H9 (cell line): ENCODE results near the gene CISD3. TPM values are rescaled to one million over a fixed set of nuclear protein-coding genes. Genes with fewer than 3 reads are reported as not detected.

Experiments used
- DNase-seq: peaks from one replicate; pipeline ENCODE4 v3.0.0-alpha.2; 2017
- H2AFZ ChIP-seq: one replicate; pipeline ENCODE4 v1.6.1; 2013; ENCODE audit warnings: mild to moderate bottlenecking, low read length, control low read depth, moderate library complexity
- H2AK5ac ChIP-seq: 2 replicates; pipeline ENCODE4 v1.6.1; 2013; ENCODE audit warnings: low read length, control low read depth, mixed read lengths; ENCODE audit not compliant: insufficient read length
- H2BK120ac ChIP-seq: one replicate; pipeline ENCODE4 v1.6.1; 2013; ENCODE audit warnings: low read depth, mild to moderate bottlenecking, low read length, control low read depth, inconsistent platforms; ENCODE audit not compliant: poor library complexity, severe bottlenecking
- H2BK12ac ChIP-seq: 2 replicates; pipeline ENCODE4 v1.6.1; 2013; ENCODE audit warnings: low read length, control low read depth, mixed read lengths, low read depth; ENCODE audit not compliant: insufficient read length
- H2BK15ac ChIP-seq: 2 replicates; pipeline ENCODE4 v1.6.1; 2013; ENCODE audit warnings: low read depth, low read length, control low read depth
- H2BK20ac ChIP-seq: one replicate; pipeline ENCODE4 v1.6.1; 2013; ENCODE audit warnings: low read depth, mild to moderate bottlenecking, low read length, control low read depth, inconsistent platforms; ENCODE audit not compliant: poor library complexity, severe bottlenecking
- H2BK5ac ChIP-seq: 2 replicates; pipeline ENCODE4 v1.6.1; 2013; ENCODE audit warnings: low read length, control low read depth, mixed read lengths; ENCODE audit not compliant: insufficient read length
- H3K14ac ChIP-seq: 2 replicates; pipeline ENCODE4 v1.6.1; 2013; ENCODE audit warnings: low read length, control low read depth; ENCODE audit not compliant: insufficient read depth
- H3K18ac ChIP-seq: 2 replicates; pipeline ENCODE4 v1.6.1; 2013; ENCODE audit warnings: low read depth, mild to moderate bottlenecking, mixed read lengths, low read length, control low read depth; ENCODE audit not compliant: insufficient read length
- H3K23ac ChIP-seq: 2 replicates; pipeline ENCODE4 v1.6.1; 2013; ENCODE audit warnings: low read length, control low read depth, mixed read lengths, low read depth; ENCODE audit not compliant: insufficient read length
- H3K23me2 ChIP-seq: 2 replicates; pipeline ENCODE4 v1.6.1; 2013; ENCODE audit warnings: low read depth, mild to moderate bottlenecking, mixed read lengths, low read length, control low read depth; ENCODE audit not compliant: insufficient read length, poor library complexity, severe bottlenecking
- H3K27ac ChIP-seq: 2 replicates; pipeline ENCODE4 v1.5.1; 2013; ENCODE audit warnings: low read length, control low read depth, mixed read lengths, low read depth; ENCODE audit not compliant: insufficient read length
- H3K27me3 ChIP-seq: 2 replicates; pipeline ENCODE4 v1.6.1; 2013; ENCODE audit warnings: low read length, control low read depth, inconsistent platforms; ENCODE audit not compliant: insufficient read depth
- H3K4ac ChIP-seq: 2 replicates; pipeline ENCODE4 v1.6.1; 2013; ENCODE audit warnings: low read depth, mild to moderate bottlenecking, control low read depth, inconsistent platforms, low read length, moderate library complexity
- H3K4me1 ChIP-seq: 2 replicates; pipeline ENCODE4 v1.6.1; 2013; ENCODE audit warnings: low read length, control low read depth, inconsistent platforms; ENCODE audit not compliant: insufficient read depth
- H3K4me2 ChIP-seq: 2 replicates; pipeline ENCODE4 v1.6.1; 2013; ENCODE audit warnings: low read length, control low read depth, mixed read lengths; ENCODE audit not compliant: insufficient read length, insufficient read depth
- H3K56ac ChIP-seq: 2 replicates; pipeline ENCODE4 v1.6.1; 2013; ENCODE audit warnings: low read depth, mild to moderate bottlenecking, mixed read lengths, low read length, control low read depth; ENCODE audit not compliant: insufficient read length
- H3K79me1 ChIP-seq: 2 replicates; pipeline ENCODE4 v1.6.1; 2013; ENCODE audit warnings: low read depth, mild to moderate bottlenecking, moderate library complexity, low read length, control low read depth, inconsistent platforms; ENCODE audit not compliant: insufficient read depth, poor library complexity, severe bottlenecking
- H3K79me2 ChIP-seq: 2 replicates; pipeline ENCODE4 v1.6.1; 2013; ENCODE audit warnings: low read length, control low read depth, inconsistent platforms; ENCODE audit not compliant: insufficient read depth
- H3K9ac ChIP-seq: 2 replicates; pipeline ENCODE4 v1.6.1; 2013; ENCODE audit warnings: low read length, control low read depth, mixed read lengths; ENCODE audit not compliant: insufficient read length; ENCODE audit errors: extremely low read depth
- H3K9me3 ChIP-seq: one replicate; pipeline ENCODE4 v1.6.1; 2013; ENCODE audit warnings: low read depth, low read length, inconsistent platforms; ENCODE audit not compliant: control insufficient read depth
- H3T11ph ChIP-seq: one replicate; pipeline ENCODE4 v1.6.1; 2013; ENCODE audit warnings: mild to moderate bottlenecking, low read length, control low read depth, inconsistent platforms
- H4K20me1 ChIP-seq: one replicate; pipeline ENCODE4 v1.6.1; 2013; ENCODE audit not compliant: control insufficient read depth, insufficient read length, insufficient read depth
- H4K5ac ChIP-seq: 2 replicates; pipeline ENCODE4 v1.6.1; 2013; ENCODE audit warnings: low read depth, mild to moderate bottlenecking, mixed read lengths, low read length, control low read depth; ENCODE audit not compliant: insufficient read length
- H4K8ac ChIP-seq: replicated peaks from 2 replicates; pipeline ENCODE4 v1.6.1; 2013; ENCODE audit warnings: low read length, control low read depth, mixed read lengths, low read depth; ENCODE audit not compliant: insufficient read length
- H4K91ac ChIP-seq: 2 replicates; pipeline ENCODE4 v1.6.1; 2013; ENCODE audit warnings: low read depth, mild to moderate bottlenecking, moderate library complexity, mixed read lengths, low read length, control low read depth; ENCODE audit not compliant: insufficient read length
- H3K27ac Mint-ChIP-seq, 3 experiments: 2 replicates in 2 of 3; 3 replicates in 1 of 3; pipeline ENCODE4 v1.8.0; 2020 to 2021; ENCODE audit warnings: mixed read lengths in 3 of 3, mild to moderate bottlenecking in 1 of 3, moderate library complexity in 1 of 3
- H3K27me3 Mint-ChIP-seq: 2 replicates; pipeline ENCODE4 v1.8.0; 2021; ENCODE audit warnings: low read depth, mild to moderate bottlenecking, moderate library complexity, mixed read lengths
- H3K36me3 Mint-ChIP-seq, 3 experiments: 2 replicates in 2 of 3; 3 replicates in 1 of 3; pipeline ENCODE4 v1.8.0; 2020 to 2021; ENCODE audit warnings: low read depth in 3 of 3, mixed read lengths in 3 of 3; ENCODE audit not compliant: insufficient read depth in 1 of 3
- H3K4me1 Mint-ChIP-seq, 2 experiments: 2 replicates each; pipeline ENCODE4 v1.8.0; 2020; ENCODE audit warnings: mixed read lengths in 2 of 2
- H3K4me3 Mint-ChIP-seq, 2 experiments: 2 replicates in 1 of 2; 3 replicates in 1 of 2; pipeline ENCODE4 v1.8.0; 2020 to 2021; ENCODE audit warnings: mild to moderate bottlenecking in 2 of 2, mixed read lengths in 2 of 2, moderate library complexity in 1 of 2
- H3K9me3 Mint-ChIP-seq, 2 experiments: 2 replicates in 1 of 2; 3 replicates in 1 of 2; pipeline ENCODE4 v1.8.0; 2020; ENCODE audit warnings: mild to moderate bottlenecking in 2 of 2, mixed read lengths in 2 of 2, moderate library complexity in 1 of 2
- WGBS: extraction: QIAGEN DNeasy Blood & Tissue Kit; methylation state at CpG from one replicate; pipeline ENCODE4 v1.1.7; 2013; ENCODE audit warnings: missing lambda C conversion rate, low lambda C conversion rate, mixed read lengths; ENCODE audit not compliant: insufficient read length; ENCODE audit errors: extremely low coverage; 5-methylcytosine and 5-hydroxymethylcytosine counted together
- total RNA-seq: library from RNA; stranded (reverse); gene quantifications from 2 replicates; pipeline ENCODE4 v1.2.1, GENCODE V29; 2021
- TF ChIP-seq, protein P1 (sequence below): fragments of 200-600 bp; sonication (generic); conservative IDR thresholded peaks from 3 replicates; pipeline ENCODE4 v1.8.0; 2021; ENCODE audit warnings: antibody characterized with exemption, mild to moderate bottlenecking

The CISD3 gene
- total RNA-seq, 1 experiment from 2014 or later: 10.7 TPM

- H3K9ac ChIP-seq: no peak overlapping the region
- H3K4me1 ChIP-seq: peaks cover 5% of the 10 kb centered on the region; the same call in 1 of the 2 replicates
- Mint-ChIP-seq H3K9me3 (no peaks in the 10 kb centered on the region), H3K27ac (peak overlapping the region in 2 of 3 experiments; percentile 50 to 53; a peak in 4 of 7 replicates), H3K36me3 (peaks cover 30 to 51% (median 45%) of the 10 kb centered on the region in 3 experiments; a peak in 6 of 7 replicates), H3K27me3 (no peaks in the 10 kb centered on the region; the same call in 1 of the 2 replicates), H3K4me1 (peaks cover 35 to 50% of the 10 kb centered on the region in 2 experiments), H3K4me3 (no peak overlapping the region)
- no peak overlapping the region for H2BK20ac ChIP-seq
- H3K56ac ChIP-seq: no peak overlapping the region
- no peak overlapping the region for H2BK5ac ChIP-seq
- no peaks in the 10 kb centered on the region for H3K27me3 ChIP-seq
- no peak overlapping the region for H2BK120ac ChIP-seq
- peaks cover 48% of the 10 kb centered on the region for H3K79me2 ChIP-seq
- H3K23ac ChIP-seq: no peak overlapping the region
- no CpG with 5 or more reads among the region's 4 CpGs for WGBS
- H3K4me2 ChIP-seq: no peak overlapping the region
- H4K91ac ChIP-seq: no peak overlapping the region
- H3K4ac ChIP-seq: no peak overlapping the region
- no peak overlapping the region for H2BK12ac ChIP-seq
- H3K9me3 ChIP-seq: no peaks in the 10 kb centered on the region
- H4K20me1 ChIP-seq: no peaks in the 10 kb centered on the region
- H3K27ac ChIP-seq: no peak overlapping the region
- DNase-seq: no peak
- H3T11ph ChIP-seq: no peak overlapping the region
- H2AFZ ChIP-seq: no peak overlapping the region
- H2BK15ac ChIP-seq: no peak overlapping the region
- no peak overlapping the region for H3K14ac ChIP-seq
- H2AK5ac ChIP-seq: no peak overlapping the region
- peaks cover 13% of the 10 kb centered on the region for H3K79me1 ChIP-seq
- TF ChIP-seq, protein P1, sequence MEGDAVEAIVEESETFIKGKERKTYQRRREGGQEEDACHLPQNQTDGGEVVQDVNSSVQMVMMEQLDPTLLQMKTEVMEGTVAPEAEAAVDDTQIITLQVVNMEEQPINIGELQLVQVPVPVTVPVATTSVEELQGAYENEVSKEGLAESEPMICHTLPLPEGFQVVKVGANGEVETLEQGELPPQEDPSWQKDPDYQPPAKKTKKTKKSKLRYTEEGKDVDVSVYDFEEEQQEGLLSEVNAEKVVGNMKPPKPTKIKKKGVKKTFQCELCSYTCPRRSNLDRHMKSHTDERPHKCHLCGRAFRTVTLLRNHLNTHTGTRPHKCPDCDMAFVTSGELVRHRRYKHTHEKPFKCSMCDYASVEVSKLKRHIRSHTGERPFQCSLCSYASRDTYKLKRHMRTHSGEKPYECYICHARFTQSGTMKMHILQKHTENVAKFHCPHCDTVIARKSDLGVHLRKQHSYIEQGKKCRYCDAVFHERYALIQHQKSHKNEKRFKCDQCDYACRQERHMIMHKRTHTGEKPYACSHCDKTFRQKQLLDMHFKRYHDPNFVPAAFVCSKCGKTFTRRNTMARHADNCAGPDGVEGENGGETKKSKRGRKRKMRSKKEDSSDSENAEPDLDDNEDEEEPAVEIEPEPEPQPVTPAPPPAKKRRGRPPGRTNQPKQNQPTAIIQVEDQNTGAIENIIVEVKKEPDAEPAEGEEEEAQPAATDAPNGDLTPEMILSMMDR: no peak
- H4K5ac ChIP-seq: no peak overlapping the region
- H4K8ac ChIP-seq: no peak overlapping the region
- no peak overlapping the region for H3K18ac ChIP-seq
- H3K23me2 ChIP-seq: peaks cover 7% of the 10 kb centered on the region
Observed at GRCh38 chr17:38740806-38741205, 10.7 kb downstream of the CISD3 start.
